Renal pelvis (tissue), 4 donors: Measurements from ENCODE around the gene SMNDC1. TPM values are rescaled to one million over a fixed set of nuclear protein-coding genes. Genes with fewer than 3 reads are reported as not detected.
A peak's percentile ranks its signal among the peaks of the same experiment; 100 is the strongest.
"Not testable (repeated sequence)": the region's sequence is repeated elsewhere in the genome, so short reads cannot be mapped to it uniquely, and the experiment has no call there.

Experiments used
- DNase-seq: peaks from one replicate; pipeline ENCODE4 v3.0.0-alpha.2; 2013
- polyA plus RNA-seq, 3 donors: library from polyadenylated mRNA; unstranded; fragments of 120-200 nt; gene quantifications; one replicate each; pipeline ENCODE4 v1.2.1, GENCODE V29; 2013; ENCODE audit not compliant: insufficient read length in 3 of 3

SMNDC1 gene
- polyA plus RNA-seq, 3 donors, result 45.7 to 52.1 (median 46.8) TPM

DNA sequence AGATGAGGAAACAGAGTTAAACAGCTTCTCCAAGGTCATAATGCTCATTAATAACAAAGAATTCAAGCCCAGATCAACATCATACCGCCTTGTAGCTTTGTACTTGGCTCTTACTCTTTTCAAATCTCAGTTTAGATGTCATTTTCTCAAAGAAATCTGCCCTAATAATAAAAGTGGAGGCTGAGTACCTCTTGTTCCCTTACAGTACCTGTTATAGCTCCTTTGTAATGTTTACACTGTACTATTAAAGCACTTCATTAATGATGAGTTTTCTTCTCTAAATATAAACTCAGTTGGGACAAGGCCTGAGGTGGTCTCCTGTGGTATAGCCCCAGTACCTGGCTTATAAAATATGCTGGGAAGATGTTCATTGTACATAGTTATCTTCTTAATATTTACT, 7.8 kb downstream of the SMNDC1 start:
- DNase-seq, result no peak

DNA sequence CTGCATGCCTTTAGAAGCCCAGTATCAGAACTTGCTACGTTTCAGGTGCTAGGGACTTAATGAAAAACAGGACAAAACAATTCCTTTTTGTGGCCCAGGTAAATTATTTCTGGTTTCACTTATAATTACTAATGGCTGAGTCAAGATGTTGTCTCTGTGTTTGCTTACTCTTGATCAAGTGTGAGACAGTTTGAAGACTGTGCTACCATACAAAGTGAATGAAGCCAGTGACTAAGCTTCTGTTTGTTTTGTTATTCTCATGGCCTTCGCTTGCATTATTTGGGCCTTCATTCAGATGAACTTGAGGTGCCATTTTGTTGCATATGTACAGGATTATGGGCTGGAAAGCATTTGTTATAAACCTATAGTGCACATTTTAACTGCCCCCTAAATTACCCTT, 17.9 kb downstream of the SMNDC1 start:
- no peak for DNase-seq

GRCh38 chr10:110285501-110285900, 19.2 kb downstream of the SMNDC1 start:
- DNase-seq, result no peak

DNA sequence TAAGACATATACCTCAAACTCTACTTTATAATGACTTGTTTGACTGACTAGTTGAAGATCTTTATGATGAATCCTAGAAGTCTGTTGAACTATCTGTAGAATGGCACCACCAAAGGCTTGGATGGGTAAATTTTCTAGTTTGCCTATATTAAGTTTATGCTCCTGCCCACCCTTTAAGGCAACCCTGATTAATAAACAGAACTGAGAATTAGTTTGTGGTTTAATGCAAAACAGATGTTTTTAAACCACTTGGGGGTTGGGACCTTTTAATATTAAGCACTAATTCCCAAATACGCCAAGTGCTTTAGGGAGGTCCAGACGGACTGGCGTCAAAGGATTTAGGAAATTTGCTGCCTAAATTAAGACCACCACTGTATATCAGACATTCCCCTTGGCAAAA, 20.5 kb downstream of the SMNDC1 start:
- no peak for DNase-seq

GRCh38 chr10:110279407-110279986, 25.2 kb downstream of the SMNDC1 start:
- peak; percentile 66 for DNase-seq

DNA sequence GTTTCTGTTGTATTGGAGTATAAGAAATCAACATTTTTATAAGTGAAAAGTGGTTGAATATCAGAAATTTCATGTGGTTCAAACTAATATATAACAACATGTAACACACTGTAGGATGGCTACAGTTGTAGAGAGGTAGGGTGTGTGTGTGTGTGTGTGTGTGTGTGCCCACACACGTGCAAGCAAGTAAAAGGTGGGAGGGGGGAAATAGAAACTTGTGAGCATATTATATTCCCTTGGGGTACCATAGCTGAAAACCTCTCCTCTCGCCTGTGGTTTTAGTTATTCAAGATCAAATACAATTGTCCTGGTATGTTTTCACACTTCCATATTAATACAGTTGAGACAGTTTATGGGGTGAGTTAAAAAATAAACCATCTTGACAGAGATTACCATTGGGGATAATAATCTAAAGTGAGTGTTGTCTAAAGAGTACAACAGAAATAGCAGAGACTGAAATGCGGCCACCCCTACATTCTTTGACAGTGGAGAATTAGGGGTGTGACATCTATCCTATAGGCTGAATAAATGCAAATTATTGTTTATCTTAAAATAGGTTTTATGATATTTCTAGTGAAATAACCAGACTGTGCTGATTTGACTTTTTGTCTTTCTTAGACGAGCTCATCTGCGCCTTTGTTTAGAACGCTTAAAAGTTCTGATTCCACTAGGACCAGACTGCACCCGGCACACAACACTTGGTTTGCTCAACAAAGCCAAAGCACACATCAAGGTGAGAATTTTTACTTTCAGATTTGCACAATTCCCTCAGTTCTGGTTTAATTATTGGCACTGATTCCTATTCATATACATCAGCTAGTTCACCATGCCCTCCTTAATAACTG, 25.9 kb downstream of the SMNDC1 start:
- no peak for DNase-seq

GRCh38 chr10:110277591-110277990, 27.1 kb downstream of the SMNDC1 start:
- DNase-seq, result no peak

DNA sequence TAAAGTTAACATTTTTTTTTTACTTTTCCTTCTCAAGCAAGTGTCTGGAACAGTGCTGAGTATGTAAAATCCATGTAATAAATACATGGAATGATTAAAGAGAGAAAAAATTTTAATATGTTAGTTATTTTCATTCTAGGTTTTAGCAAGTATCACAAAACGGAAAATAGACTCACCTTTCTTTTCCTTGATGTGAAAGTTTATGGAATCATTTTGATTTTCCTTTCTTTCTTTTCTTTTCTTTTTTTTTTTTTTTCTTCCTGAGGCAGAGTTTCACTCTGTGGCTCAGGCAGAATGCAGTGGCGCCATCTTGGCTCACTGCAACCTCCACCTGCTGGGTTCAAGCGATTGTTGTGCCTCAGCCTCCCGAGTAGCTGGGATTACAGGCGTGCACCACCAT, 28.1 kb downstream of the SMNDC1 start:
- no peak for DNase-seq

- no peak for DNase-seq
Observed at GRCh38 chr10:110275128-110275729, 29.5 kb downstream of the SMNDC1 start.

DNA sequence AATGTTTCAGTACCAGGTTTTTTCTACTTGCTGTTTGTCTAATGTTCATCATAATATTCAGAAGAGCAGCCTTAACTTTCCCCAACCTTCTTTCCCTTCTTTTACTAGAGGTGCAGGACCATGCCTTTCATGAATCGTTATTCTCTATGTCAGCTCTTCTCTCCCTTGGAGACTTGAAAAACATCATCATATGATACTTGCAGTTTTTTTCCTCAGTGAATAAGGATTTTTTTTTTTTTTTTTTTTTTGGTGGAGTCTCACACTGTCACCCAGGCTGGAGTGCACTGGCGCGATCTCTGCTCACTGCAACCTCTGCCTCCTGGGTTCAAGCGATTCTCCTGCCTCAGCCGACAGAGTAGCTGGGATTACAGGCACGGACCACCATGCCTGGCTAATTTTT, 30.1 kb downstream of the SMNDC1 start:
- no peak for DNase-seq

DNA sequence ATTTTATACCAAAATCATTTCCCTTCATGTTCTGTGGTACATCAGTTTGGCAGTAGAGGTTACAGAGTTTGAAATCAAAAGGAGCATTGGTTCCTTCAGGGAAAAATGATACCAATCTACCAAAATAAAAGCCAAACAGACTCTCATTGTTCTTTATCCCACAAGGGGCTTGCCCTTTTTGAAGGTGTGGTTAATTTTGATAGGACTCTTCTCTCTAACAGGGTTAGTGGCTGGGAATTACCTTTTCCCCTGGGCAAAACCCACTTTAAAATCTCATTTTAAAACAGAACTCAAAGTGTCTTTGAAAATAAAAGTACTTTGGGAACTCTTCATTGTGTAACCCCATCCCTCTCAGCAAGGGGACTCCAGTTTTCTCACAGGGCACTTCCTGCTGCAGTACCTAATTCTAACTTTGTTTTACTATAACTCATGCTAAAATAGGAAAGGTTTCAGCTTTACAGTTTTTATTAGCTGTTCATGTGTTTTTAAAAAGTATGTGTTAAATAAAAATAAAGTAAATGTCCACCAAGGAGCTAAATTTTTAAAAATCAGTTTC, 30.6 kb downstream of the SMNDC1 start:
- DNase-seq, result no peak

DNA sequence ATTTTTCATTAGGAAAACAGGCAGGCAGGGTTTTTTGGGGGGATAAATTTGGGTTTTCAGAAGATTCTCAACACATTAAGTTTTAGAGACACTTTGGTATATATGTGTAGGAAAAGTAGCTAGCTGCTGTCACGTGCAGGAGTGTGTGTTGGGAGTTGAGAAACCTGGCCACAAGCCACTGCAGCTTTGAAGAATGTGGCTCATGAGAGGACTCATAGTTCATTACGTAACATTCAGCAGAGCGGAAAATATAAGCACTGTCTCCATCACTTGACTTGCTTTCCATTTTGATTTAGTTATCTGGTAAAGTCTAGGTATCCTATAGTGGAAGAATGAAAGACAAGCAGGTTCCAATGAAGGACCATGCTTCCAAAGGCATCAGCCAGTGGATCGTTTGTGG, 31.2 kb downstream of the SMNDC1 start:
- DNase-seq, result peak; percentile 22

DNA sequence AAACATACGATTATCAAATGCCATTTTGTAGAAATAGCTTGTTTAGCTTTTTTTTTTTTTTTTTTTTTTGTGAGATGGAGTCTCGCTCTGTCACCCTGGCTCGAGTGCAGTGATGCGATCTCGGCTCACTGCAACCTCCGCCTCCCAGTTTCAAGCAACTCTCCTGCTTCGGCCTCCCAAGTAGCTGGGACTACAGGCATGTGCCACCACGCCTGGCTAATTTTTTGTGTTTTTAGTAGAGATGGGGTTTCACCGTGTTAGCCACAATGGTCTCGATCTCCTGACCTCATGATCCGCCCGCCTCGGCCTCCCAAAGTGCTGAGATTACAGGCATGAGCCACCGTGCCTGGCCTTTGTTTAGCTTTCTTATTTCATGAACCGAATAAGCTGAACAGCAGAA, 31.7 kb downstream of the SMNDC1 start:
- DNase-seq, result not testable (repeated sequence)

- DNase-seq, result no peak
Observed at GRCh38 chr10:110269374-110270318, 35.1 kb downstream of the SMNDC1 start.

- no peak for DNase-seq
Observed at GRCh38 chr10:110268971-110269370, 35.7 kb downstream of the SMNDC1 start.

- no peak for DNase-seq
Observed at GRCh38 chr10:110268442-110268841, 36.3 kb downstream of the SMNDC1 start.

DNA sequence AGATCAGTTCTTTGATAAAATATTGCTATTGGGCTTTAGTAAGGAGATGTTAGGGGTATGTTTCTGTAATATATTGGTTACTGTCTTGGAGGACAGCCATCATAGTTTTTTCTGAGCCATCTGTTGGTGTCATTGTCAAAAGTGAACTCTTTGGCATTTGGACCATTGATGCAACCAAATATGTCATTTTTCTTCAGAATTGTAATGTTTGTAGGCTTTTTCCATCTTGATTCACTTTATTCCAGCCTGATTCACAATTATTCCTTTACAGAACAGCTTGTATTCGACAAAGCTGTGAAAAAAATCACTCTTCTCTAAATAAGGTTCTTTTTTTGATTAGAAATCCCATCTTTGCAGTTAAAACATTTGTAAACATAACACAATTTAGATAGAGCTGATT, 37.4 kb downstream of the SMNDC1 start:
- DNase-seq, result no peak

DNA sequence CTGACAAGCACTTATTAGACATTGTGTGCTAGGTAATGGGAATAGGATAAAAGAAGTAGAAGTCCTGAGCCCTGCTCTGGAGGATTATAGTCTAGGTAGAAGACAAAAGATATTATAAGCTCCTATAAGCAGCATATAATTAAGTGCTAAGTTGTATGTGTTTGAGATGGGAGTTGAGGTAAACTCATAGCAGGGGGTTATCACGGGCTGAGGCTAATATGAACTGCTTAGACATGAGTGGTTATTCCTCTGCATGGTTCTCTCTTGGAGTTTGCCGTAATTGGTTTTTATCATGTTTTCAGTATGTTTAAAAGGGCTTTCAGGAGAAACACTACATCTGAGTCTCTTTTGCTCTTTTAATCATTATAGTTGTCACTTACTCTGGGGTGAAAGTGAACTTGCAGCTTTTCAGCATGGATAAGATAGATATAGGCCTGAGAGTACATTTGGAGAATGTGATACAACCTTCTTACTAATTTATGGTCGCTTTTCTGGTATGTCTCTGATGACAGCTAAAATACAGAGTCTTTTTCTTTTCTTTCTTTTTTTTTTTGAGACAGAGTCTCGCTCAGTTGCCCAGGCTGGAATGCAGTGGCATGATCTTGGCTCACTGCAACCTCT, 39.0 kb downstream of the SMNDC1 start:
- no peak for DNase-seq

GRCh38 chr10:110263164-110263563, 41.6 kb downstream of the SMNDC1 start:
- DNase-seq, result no peak

DNA sequence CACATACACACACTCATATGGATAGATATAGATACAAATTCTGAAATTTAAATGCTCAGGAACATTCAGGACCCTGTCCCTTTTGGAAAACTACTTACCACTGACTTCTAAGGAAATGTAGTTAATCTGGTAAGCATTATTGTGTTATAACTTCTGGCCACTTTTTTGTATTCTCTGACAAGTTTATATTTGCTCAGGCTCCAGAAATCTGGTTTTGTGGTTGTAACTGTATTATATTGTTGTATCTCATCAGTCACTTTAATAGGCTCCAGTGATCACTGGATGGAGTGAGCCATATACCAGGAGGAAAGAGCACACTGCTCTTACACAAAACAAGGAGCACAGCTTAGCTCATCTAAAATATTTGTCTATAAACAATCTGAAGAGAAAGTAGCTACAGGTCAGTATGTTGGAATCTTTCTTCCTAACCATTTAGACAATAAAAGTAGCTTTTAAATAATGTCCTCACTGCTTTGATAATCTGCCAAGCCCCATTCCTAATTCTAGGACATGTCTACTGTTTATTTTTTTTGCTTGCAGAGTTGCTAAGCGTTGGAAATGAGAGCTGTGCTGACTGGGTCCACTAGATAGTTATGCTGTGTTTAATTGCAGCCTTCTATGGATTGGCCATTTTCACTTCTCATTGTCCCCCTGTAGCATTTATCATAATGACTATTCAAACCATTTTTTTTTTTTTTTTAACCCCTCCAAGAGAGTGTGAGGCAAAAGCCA, 43.8 kb downstream of the SMNDC1 start:
- DNase-seq, result peak; percentile 22

DNA sequence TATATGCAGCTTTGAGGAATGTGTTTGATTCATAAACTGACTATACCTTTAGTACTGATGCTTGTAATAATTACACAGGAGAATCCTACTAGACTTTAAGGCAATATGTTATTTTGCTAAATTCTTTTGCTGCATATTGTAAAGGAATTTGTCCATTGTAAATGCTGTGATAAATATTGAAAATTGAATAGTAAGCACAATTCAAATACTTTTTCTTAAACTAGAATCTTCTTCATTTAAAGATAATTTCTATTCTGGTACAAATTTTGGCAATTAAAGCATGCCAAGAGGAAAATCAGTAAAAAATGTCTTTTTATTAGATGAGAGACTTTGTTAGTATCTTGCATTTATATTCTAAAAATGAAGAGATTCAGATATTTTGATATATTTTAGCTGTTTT, 45.4 kb downstream of the SMNDC1 start:
- DNase-seq, result no peak
